ENCODE results near the gene SMC1A.
A peak's percentile ranks its signal among the peaks of the same experiment; 100 is the strongest.

SMC1A gene

GRCh38 chrX:53442322-53442631 lies 19.8 kb upstream of the SMC1A start:
- H3K9me3 ChIP-seq (ENCODE audit: control insufficient read depth, insufficient read depth, low read depth, low read length), result no peaks in the 10 kb centered on the region
- CTCF ChIA-PET, result interaction anchor here (1.0 to 3.9 kb wide), 3 partner anchors 17 to 129 kb away, joined by 3 to 17 read pairs (median 4); no protein-coding TSS in a partner anchor
- POLR2A ChIA-PET, result interaction anchor here (0.6 to 3.5 kb wide), 3 partner anchors 14 to 243 kb away, joined by 3 to 36 read pairs (median 3); partner anchors contain the start of genes RIBC1 and SMC1A
- H3K27ac ChIP-seq (ENCODE audit: extremely low read depth, low read depth, low read length), result no peak overlapping the region; the same call in 1 of the 2 replicates
- H3K4me1 ChIP-seq (ENCODE audit: control insufficient read depth, insufficient read depth, low read length), result peaks cover 3% of the 10 kb centered on the region; the same call in 1 of the 2 replicates
- H3K36me3 ChIP-seq (ENCODE audit: control insufficient read depth in 2 of 2, insufficient read depth in 1 of 2, low read length in 2 of 2), result no peaks in the 10 kb centered on the region; a peak in 1 of 3 replicates
- no peak overlapping the region; the same call in 1 of the 2 replicates for H3K4me3 ChIP-seq (ENCODE audit: low read depth, low read length)
- no peak for TF ChIP-seq ZNF223 (tag by site-specific recombination; IDR thresholded peaks at IDR 0.05)
- TF ChIP-seq ZNF416 (tag by site-specific recombination; IDR thresholded peaks at IDR 0.05), result no peak
- no peak for TF ChIP-seq ZNF513 (tag by site-specific recombination; IDR thresholded peaks at IDR 0.05)
- TF ChIP-seq AEBP2 (tag by site-specific recombination; IDR thresholded peaks at IDR 0.05; ENCODE audit: borderline replicate concordance), result no peak

GRCh38 chrX:53441531-53442321 lies 19.3 kb upstream of the SMC1A start:
- ChIA-PET POLR2A (interaction anchor here (1.0 to 3.5 kb wide), 4 partner anchors 14 to 160 kb away, joined by 3 to 36 read pairs (median 4); partner anchors contain the start of genes IQSEC2, RIBC1 and SMC1A), CTCF (interaction anchor here (1.0 to 3.9 kb wide), 3 partner anchors 17 to 129 kb away, joined by 3 to 17 read pairs (median 4); no protein-coding TSS in a partner anchor)
- peak overlapping the region; percentile 48 for H3K4me3 ChIP-seq (ENCODE audit: low read depth, low read length)
- H3K9me3 ChIP-seq (ENCODE audit: control insufficient read depth, insufficient read depth, low read depth, low read length), result no peaks in the 10 kb centered on the region
- peaks cover 3% of the 10 kb centered on the region; the same call in 1 of the 2 replicates for H3K4me1 ChIP-seq (ENCODE audit: control insufficient read depth, insufficient read depth, low read length)
- H3K36me3 ChIP-seq (ENCODE audit: control insufficient read depth in 2 of 2, insufficient read depth in 1 of 2, low read length in 2 of 2), result no peaks in the 10 kb centered on the region; a peak in 1 of 3 replicates
- peak overlapping the region; percentile 61; the same call in 1 of the 2 replicates for H3K27ac ChIP-seq (ENCODE audit: extremely low read depth, low read depth, low read length)
- TF ChIP-seq SCRT1 (tag by site-specific recombination; IDR thresholded peaks at IDR 0.05; ENCODE audit: borderline replicate concordance), result peak; percentile 77; the same call in 1 of the 2 replicates
- no peak for TF ChIP-seq SALL2 (tag by site-specific recombination; IDR thresholded peaks at IDR 0.05; ENCODE audit: borderline replicate concordance)
- TF ChIP-seq ZBTB48 (tag by site-specific recombination; IDR thresholded peaks at IDR 0.05), result no peak
- no peak for TF ChIP-seq ZNF701 (tag by site-specific recombination; IDR thresholded peaks at IDR 0.05)
- no peak for TF ChIP-seq ZNF138 (tag by site-specific recombination; IDR thresholded peaks at IDR 0.05; ENCODE audit: borderline replicate concordance)
- TF ChIP-seq ZNF133 (tag by site-specific recombination; IDR thresholded peaks at IDR 0.05), result no peak
- no peak for TF ChIP-seq KLF16 (tag by site-specific recombination; IDR thresholded peaks at IDR 0.05)
- TF ChIP-seq BCL6B (tag by site-specific recombination; IDR thresholded peaks at IDR 0.05), result no peak
- no peak for TF ChIP-seq ZNF791 (tag by site-specific recombination; IDR thresholded peaks at IDR 0.05)
- TF ChIP-seq ZNF530 (tag by site-specific recombination; IDR thresholded peaks at IDR 0.05; ENCODE audit: low read depth), result no peak
- peak; percentile 97 for TF ChIP-seq SCRT2 (tag by site-specific recombination; IDR thresholded peaks at IDR 0.05)
- no peak for TF ChIP-seq ZNF19 (tag by site-specific recombination; IDR thresholded peaks at IDR 0.05; ENCODE audit: low read depth)
- TF ChIP-seq ZNF274 (IDR thresholded peaks at IDR 0.05; ENCODE audit: low read length), result no peak
- TF ChIP-seq ZNF274 (tag by site-specific recombination; IDR thresholded peaks at IDR 0.05; ENCODE audit: borderline replicate concordance), result no peak
- TF ChIP-seq ZNF585B (tag by site-specific recombination; IDR thresholded peaks at IDR 0.05), result no peak
- TF ChIP-seq ZNF433 (tag by site-specific recombination; IDR thresholded peaks at IDR 0.05; ENCODE audit: low read depth), result no peak
- no peak for TF ChIP-seq MZF1 (tag by site-specific recombination; IDR thresholded peaks at IDR 0.05; ENCODE audit: borderline replicate concordance)
- no peak for TF ChIP-seq ZNF707 (tag by site-specific recombination; IDR thresholded peaks at IDR 0.05)
- TF ChIP-seq ZNF488 (tag by site-specific recombination; IDR thresholded peaks at IDR 0.05), result no peak
- TF ChIP-seq BCL11A (tag by site-specific recombination; IDR thresholded peaks at IDR 0.05; ENCODE audit: low read depth), result no peak
- no peak for TF ChIP-seq ZNF280C (tag by site-specific recombination; IDR thresholded peaks at IDR 0.05)
- TF ChIP-seq ZNF664 (tag by site-specific recombination; IDR thresholded peaks at IDR 0.05), result no peak
- peak; percentile 42 for TF ChIP-seq SP2 (tag by site-specific recombination; IDR thresholded peaks at IDR 0.05)
